Esophagus muscularis mucosa (tissue), 3 donors: ENCODE data around the gene NDUFB7.

Source experiments
- CTCF ChIP-seq, 3 experiments: fragments of 200-600 bp in 2 of 3; fragments of 450-650 bp in 1 of 3; sonication (generic) in 2 of 3; IDR thresholded peaks; one replicate each; pipeline ENCODE4 v1.5.1; 2017 to 2019; ENCODE audit warnings: antibody characterized with exemption in 3 of 3, mild to moderate bottlenecking in 2 of 3, moderate library complexity in 1 of 3
- POLR2AphosphoS5 ChIP-seq, 2 donors: sonication (generic); formaldehyde crosslinking; IDR thresholded peaks; one replicate each; pipeline ENCODE4 v1.6.1; 2017; ENCODE audit warnings: antibody characterized with exemption in 2 of 2

- no peak for TF ChIP-seq CTCF (IDR thresholded peaks at IDR 0.05)
- TF ChIP-seq POLR2AphosphoS5 (IDR thresholded peaks at IDR 0.05): no peak
Measured at GRCh38 chr19:14575428-14575980, 3.6 kb upstream of the NDUFB7 start.
